Hematopoietic multipotent progenitor cell treated with erythropoietin and hydrocortisone succinate and interleukin-3 and kit ligand, for 17 days (in vitro differentiated cells): ENCODE data around the gene ENDOD1.

Experiments used
- DNase-seq: peaks from one replicate; pipeline ENCODE4 v3.0.0-alpha.2; 2015; ENCODE audit warnings: low spot score

Gene ENDOD1

GRCh38 chr11:95175818-95176380 is 86.3 kb downstream of the ENDOD1 start:
- no peak for DNase-seq
